ENCODE data around the gene B4GALNT3.
A peak's percentile ranks its signal among the peaks of the same experiment; 100 is the strongest.

The B4GALNT3 gene

GRCh38 chr12:591167-592023, 131.7 kb downstream of the B4GALNT3 start:
- H3K9ac ChIP-seq (ENCODE audit: insufficient read length, low read depth), result peak overlapping the region; percentile 27
- TF ChIP-seq SUZ12 (IDR thresholded peaks at IDR 0.05; ENCODE audit: extremely low read depth, insufficient read depth, insufficient read length) (no peak), ZNF274 (IDR thresholded peaks at IDR 0.05; ENCODE audit: low read depth, low read length) (no peak), YY1 (IDR thresholded peaks at IDR 0.05; ENCODE audit: insufficient read depth, insufficient read length) (no peak)
- H3K36me3 ChIP-seq (ENCODE audit: insufficient read depth, insufficient read length, low read length), result no peaks in the 10 kb centered on the region
- no peak for DNase-seq (ENCODE audit: low read depth, low spot score)
- H3K27me3 ChIP-seq (ENCODE audit: insufficient read depth, insufficient read length), result no peaks in the 10 kb centered on the region
- no peak overlapping the region for H3K4me3 ChIP-seq (ENCODE audit: insufficient read length, low read depth)
- H3K9me3 ChIP-seq (ENCODE audit: insufficient read depth, low read length), result no peaks in the 10 kb centered on the region; the same call in 1 of the 2 replicates
- H3K4me1 ChIP-seq (ENCODE audit: insufficient read depth, insufficient read length), result peaks cover 15% of the 10 kb centered on the region

GRCh38 chr12:592024-592505, 132.3 kb downstream of the B4GALNT3 start:
- Histone ChIP-seq H3K27me3 (ENCODE audit: insufficient read depth, insufficient read length) (no peaks in the 10 kb centered on the region), H3K9me3 (ENCODE audit: insufficient read depth, low read length) (no peaks in the 10 kb centered on the region; the same call in 1 of the 2 replicates), H3K4me1 (ENCODE audit: insufficient read depth, insufficient read length) (peaks cover 12% of the 10 kb centered on the region), H3K9ac (ENCODE audit: insufficient read length, low read depth) (no peak overlapping the region), H3K36me3 (ENCODE audit: insufficient read depth, insufficient read length, low read length) (no peaks in the 10 kb centered on the region), H3K4me3 (ENCODE audit: insufficient read length, low read depth) (no peak overlapping the region)
- DNase-seq (ENCODE audit: low read depth, low spot score), result no peak
- no peak for TF ChIP-seq ZNF274 (IDR thresholded peaks at IDR 0.05; ENCODE audit: low read depth, low read length)
- no peak for TF ChIP-seq YY1 (IDR thresholded peaks at IDR 0.05; ENCODE audit: insufficient read depth, insufficient read length)
- TF ChIP-seq SUZ12 (IDR thresholded peaks at IDR 0.05; ENCODE audit: extremely low read depth, insufficient read depth, insufficient read length), result no peak

- Histone ChIP-seq H3K27me3 (ENCODE audit: insufficient read depth, insufficient read length) (no peaks in the 10 kb centered on the region), H3K36me3 (ENCODE audit: insufficient read depth, insufficient read length, low read length) (no peaks in the 10 kb centered on the region), H3K4me3 (ENCODE audit: insufficient read length, low read depth) (no peak overlapping the region), H3K4me1 (ENCODE audit: insufficient read depth, insufficient read length) (peaks cover 17% of the 10 kb centered on the region), H3K9ac (ENCODE audit: insufficient read length, low read depth) (no peak overlapping the region), H3K9me3 (ENCODE audit: insufficient read depth, low read length) (no peaks in the 10 kb centered on the region; the same call in 1 of the 2 replicates)
- DNase-seq (ENCODE audit: low read depth, low spot score), result no peak
- TF ChIP-seq YY1 (IDR thresholded peaks at IDR 0.05; ENCODE audit: insufficient read depth, insufficient read length), result no peak
- no peak for TF ChIP-seq SUZ12 (IDR thresholded peaks at IDR 0.05; ENCODE audit: extremely low read depth, insufficient read depth, insufficient read length)
- no peak for TF ChIP-seq ZNF274 (IDR thresholded peaks at IDR 0.05; ENCODE audit: low read depth, low read length)
Observed at GRCh38 chr12:593396-594270, 133.9 kb downstream of the B4GALNT3 start.

GRCh38 chr12:597926-598568, 138.3 kb downstream of the B4GALNT3 start:
- no peaks in the 10 kb centered on the region for H3K27me3 ChIP-seq (ENCODE audit: insufficient read depth, insufficient read length)
- no peak for TF ChIP-seq ZNF274 (IDR thresholded peaks at IDR 0.05; ENCODE audit: low read depth, low read length)
- no peak for TF ChIP-seq SUZ12 (IDR thresholded peaks at IDR 0.05; ENCODE audit: extremely low read depth, insufficient read depth, insufficient read length)
- TF ChIP-seq YY1 (IDR thresholded peaks at IDR 0.05; ENCODE audit: insufficient read depth, insufficient read length), result no peak
- H3K9ac ChIP-seq (ENCODE audit: insufficient read length, low read depth), result no peak overlapping the region
- H3K9me3 ChIP-seq (ENCODE audit: insufficient read depth, low read length), result no peaks in the 10 kb centered on the region
- no peaks in the 10 kb centered on the region for H3K36me3 ChIP-seq (ENCODE audit: insufficient read depth, insufficient read length, low read length)
- H3K4me3 ChIP-seq (ENCODE audit: insufficient read length, low read depth), result no peak overlapping the region
- peaks cover 10% of the 10 kb centered on the region for H3K4me1 ChIP-seq (ENCODE audit: insufficient read depth, insufficient read length)
- no peak for DNase-seq (ENCODE audit: low read depth, low spot score)

GRCh38 chr12:599756-600155, 140.0 kb downstream of the B4GALNT3 start:
- TF ChIP-seq ZNF274 (IDR thresholded peaks at IDR 0.05; ENCODE audit: low read depth, low read length) (no peak), SUZ12 (IDR thresholded peaks at IDR 0.05; ENCODE audit: extremely low read depth, insufficient read depth, insufficient read length) (no peak), YY1 (IDR thresholded peaks at IDR 0.05; ENCODE audit: insufficient read depth, insufficient read length) (no peak)
- Histone ChIP-seq H3K9ac (ENCODE audit: insufficient read length, low read depth) (no peak overlapping the region), H3K27me3 (ENCODE audit: insufficient read depth, insufficient read length) (no peaks in the 10 kb centered on the region), H3K4me3 (ENCODE audit: insufficient read length, low read depth) (no peak overlapping the region), H3K4me1 (ENCODE audit: insufficient read depth, insufficient read length) (peaks cover 10% of the 10 kb centered on the region), H3K36me3 (ENCODE audit: insufficient read depth, insufficient read length, low read length) (no peaks in the 10 kb centered on the region), H3K9me3 (ENCODE audit: insufficient read depth, low read length) (no peaks in the 10 kb centered on the region)
- no peak for DNase-seq (ENCODE audit: low read depth, low spot score)

GRCh38 chr12:601976-602699, 142.4 kb downstream of the B4GALNT3 start:
- H3K9ac ChIP-seq (ENCODE audit: insufficient read length, low read depth), result no peak overlapping the region
- no peaks in the 10 kb centered on the region for H3K9me3 ChIP-seq (ENCODE audit: insufficient read depth, low read length)
- peaks cover 10% of the 10 kb centered on the region for H3K4me1 ChIP-seq (ENCODE audit: insufficient read depth, insufficient read length)
- H3K4me3 ChIP-seq (ENCODE audit: insufficient read length, low read depth), result no peak overlapping the region
- DNase-seq (ENCODE audit: low read depth, low spot score), result no peak
- TF ChIP-seq ZNF274 (IDR thresholded peaks at IDR 0.05; ENCODE audit: low read depth, low read length) (no peak), YY1 (IDR thresholded peaks at IDR 0.05; ENCODE audit: insufficient read depth, insufficient read length) (no peak), SUZ12 (IDR thresholded peaks at IDR 0.05; ENCODE audit: extremely low read depth, insufficient read depth, insufficient read length) (no peak)
- H3K36me3 ChIP-seq (ENCODE audit: insufficient read depth, insufficient read length, low read length), result no peaks in the 10 kb centered on the region
- no peaks in the 10 kb centered on the region for H3K27me3 ChIP-seq (ENCODE audit: insufficient read depth, insufficient read length)

Data from NT2/D1 (cell line).